GM21515 (cell line): ENCODE results near the gene KIF25.

Experiments
- ATAC-seq: cut with Tn5 transposase; IDR thresholded peaks from one replicate; pipeline ENCODE4 v1.9.1; 2021; ENCODE audit not compliant: unreplicated experiment

KIF25 gene

GRCh38 chr6:168035098-168035660 is 37.7 kb downstream of the KIF25 start:
- ATAC-seq = no peak

DNA sequence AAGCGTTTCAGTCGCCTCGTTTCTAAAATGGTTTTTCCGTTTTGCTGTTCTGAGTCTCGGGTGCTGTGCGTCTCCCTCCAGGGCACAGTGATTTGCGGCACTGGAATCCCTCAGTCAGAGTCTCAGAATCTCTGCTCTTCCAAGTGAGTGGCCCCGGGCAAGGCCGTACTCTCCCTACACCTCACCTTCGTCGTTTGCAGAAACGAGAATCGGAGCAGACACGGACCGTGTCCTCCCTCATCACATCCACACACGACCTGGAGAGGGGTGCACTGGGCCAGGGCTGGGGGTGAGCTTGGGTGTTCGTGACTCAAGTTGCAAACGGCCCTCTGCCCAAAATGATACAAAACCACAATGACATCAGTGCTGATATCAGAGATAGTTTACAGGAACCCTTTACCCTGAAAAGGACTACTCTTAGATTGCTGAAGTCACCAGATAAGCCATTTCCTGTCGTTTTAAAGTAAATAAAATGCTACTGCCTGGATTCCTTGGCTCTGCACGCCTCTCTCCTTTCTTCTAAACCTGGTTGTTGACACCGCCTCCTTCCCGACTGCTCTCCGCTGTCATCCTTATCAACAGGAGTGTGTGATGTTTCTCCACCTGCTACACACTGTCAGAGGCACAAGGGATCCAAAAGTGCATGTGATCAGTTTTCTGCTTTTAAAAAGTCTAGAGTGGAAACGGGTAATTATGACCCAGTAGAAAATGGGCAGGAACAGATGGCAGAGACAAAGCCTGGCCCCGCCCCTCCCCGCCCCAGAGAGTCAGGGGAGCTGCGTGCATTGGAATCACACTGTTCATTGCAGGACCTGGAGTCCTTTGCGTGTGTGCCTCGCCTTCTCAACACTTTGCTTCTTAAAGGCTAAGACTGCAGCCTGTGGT is 38.4 kb downstream of the KIF25 start:
- no peak for ATAC-seq

GRCh38 chr6:168037242-168037641 is 39.8 kb downstream of the KIF25 start:
- ATAC-seq = no peak

- ATAC-seq = no peak
Observed at GRCh38 chr6:168037856-168038255, 40.4 kb downstream of the KIF25 start.

- ATAC-seq = no peak
Observed at GRCh38 chr6:168038576-168039140, 41.2 kb downstream of the KIF25 start.

- ATAC-seq = no peak
Observed at GRCh38 chr6:168039301-168039700, 41.8 kb downstream of the KIF25 start.

GRCh38 chr6:168039849-168040248 is 42.4 kb downstream of the KIF25 start:
- ATAC-seq = no peak

DNA sequence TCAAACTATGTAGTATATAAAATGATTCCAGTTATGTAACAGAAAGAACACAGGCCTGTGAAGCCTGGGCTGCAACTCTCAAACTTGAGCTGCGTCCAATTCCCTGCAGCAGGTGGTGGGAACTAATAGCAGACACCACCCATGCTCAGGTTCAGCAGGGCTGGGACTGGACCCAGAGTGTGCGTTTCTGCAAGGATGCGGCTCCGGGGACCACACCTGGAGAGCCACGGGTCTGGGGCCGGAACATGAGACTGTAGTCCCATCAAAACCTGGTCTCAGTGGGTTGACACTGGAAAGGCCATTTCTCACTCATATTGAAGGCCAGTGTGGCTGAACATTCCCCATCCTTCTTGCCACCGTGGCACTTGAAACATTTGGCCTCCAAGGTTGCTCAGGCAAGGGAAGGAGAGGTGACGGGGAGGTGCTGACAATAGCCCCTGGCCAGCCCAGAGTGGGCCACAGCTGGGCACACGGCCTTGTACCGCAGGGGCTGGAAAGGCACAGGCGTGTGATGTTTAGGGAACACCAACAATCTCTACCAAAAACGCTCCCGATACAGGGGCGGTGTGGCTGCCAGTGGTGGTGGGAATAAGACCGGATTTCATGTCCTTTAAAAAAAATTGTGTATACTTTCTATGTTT is 43.5 kb downstream of the KIF25 start:
- no peak for ATAC-seq

DNA sequence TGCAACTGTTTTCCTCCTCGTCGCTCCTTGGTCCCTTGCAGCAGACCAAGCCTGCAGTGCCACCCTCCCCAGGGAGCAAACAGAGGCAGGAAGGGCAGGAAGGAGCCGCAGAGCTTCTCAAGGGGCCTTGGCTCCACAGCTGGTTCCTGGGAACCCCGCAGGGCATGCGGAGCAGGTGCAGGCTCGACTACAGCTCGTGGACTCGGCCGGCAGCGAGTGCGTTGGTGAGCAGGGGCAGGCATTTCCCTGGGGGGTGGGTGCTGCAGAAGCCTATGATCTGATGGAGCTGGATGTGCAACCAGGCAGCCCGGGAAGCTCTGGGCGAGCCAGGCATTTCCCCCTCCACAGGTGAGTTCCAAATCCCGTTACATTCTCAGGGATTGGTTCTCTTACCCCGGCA is 44.5 kb downstream of the KIF25 start:
- ATAC-seq = no peak

DNA sequence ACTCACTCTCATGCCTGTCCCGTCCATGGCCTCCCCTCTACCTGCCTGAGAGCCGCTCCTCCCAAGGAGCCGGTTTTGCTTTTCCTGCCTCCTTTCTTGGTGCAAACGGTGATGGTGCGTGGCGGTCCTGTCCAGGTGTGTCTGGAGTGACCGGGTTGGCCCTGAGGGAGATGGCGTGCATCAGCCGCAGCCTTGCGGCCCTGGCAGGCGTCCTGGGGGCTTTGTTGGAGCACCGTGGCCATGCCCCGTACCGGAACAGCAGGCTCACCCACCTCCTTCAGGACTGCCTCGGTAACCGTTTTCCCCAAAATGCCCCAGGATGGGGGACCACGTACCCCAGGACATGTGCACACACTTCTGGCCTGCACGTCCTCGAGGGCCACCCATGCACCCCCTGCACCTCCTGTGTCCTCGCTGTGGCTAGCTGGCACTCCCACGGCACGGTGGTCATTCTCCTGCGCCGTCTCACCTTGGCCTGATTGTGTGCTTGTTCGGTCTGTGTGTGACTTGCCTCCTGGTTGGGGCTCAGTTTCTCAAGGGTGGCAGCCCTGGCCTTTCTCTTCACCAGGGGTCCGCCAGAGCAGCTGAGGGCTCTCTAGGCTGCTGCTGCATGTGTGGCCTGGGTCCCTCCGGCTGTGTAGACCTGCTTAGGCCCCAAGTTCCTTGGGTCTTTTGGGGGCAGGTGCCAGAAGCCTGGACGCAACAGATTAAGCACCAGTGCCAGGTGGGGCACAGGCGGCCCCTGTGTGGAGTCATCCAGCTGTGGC is 45.1 kb downstream of the KIF25 start:
- ATAC-seq = no peak

GRCh38 chr6:168043193-168043847 is 45.8 kb downstream of the KIF25 start:
- ATAC-seq = no peak

DNA sequence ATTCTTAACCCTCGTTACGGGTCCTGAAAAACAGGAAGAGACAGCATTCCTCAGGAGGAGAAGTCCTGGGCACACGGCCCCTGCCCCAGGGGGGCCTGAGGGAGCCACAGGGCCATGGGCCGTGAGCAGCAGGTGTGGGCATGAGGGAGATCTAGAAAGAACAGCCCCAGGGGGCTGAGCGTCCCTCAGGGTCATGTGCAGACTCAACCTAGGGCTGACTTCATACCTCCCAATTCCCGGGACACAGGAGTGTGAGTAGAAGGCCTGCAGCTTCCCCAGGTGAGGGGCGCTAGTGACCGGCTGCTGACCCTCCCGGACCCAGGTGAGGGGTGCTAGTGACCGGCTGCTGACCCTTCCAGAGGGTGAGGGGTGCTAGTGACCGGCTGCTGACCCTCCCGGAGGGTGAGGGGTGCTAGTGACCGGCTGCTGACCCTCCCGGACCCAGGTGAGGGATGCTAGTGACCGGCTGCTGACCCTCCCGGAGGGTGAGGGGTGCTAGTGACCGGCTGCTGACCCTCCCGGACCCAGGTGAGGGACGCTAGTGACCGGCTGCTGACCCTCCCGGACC is 46.5 kb downstream of the KIF25 start:
- no peak for ATAC-seq

- no peak for ATAC-seq
Observed at GRCh38 chr6:168044521-168045130, 47.2 kb downstream of the KIF25 start.

DNA sequence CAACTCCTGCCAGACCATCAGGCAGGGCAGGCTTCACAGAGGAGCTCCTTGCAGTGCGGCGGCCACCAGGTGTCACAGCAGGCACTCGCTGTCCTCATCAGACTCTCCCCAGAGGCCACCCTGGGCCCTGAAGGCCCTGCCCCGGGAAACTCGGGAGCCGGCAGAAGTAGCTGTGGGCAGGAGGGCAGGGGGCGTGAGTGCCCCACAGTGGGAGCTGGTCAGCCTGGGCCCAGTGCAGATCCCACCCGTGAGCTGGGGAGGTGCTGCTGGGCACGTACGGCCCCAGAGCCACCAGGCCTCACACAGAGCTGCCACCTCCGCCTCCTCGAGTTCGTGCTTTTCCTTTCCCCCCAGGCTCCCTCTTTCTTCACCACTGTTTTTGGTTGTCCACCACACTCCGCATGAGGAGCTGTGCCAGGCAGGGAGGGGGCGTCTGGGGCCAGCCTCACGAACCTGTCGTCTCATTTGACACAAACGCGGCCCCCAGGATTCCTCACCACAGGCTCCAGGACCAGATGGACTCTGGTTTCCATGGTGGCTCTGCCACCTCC is 47.7 kb downstream of the KIF25 start:
- ATAC-seq = no peak

DNA sequence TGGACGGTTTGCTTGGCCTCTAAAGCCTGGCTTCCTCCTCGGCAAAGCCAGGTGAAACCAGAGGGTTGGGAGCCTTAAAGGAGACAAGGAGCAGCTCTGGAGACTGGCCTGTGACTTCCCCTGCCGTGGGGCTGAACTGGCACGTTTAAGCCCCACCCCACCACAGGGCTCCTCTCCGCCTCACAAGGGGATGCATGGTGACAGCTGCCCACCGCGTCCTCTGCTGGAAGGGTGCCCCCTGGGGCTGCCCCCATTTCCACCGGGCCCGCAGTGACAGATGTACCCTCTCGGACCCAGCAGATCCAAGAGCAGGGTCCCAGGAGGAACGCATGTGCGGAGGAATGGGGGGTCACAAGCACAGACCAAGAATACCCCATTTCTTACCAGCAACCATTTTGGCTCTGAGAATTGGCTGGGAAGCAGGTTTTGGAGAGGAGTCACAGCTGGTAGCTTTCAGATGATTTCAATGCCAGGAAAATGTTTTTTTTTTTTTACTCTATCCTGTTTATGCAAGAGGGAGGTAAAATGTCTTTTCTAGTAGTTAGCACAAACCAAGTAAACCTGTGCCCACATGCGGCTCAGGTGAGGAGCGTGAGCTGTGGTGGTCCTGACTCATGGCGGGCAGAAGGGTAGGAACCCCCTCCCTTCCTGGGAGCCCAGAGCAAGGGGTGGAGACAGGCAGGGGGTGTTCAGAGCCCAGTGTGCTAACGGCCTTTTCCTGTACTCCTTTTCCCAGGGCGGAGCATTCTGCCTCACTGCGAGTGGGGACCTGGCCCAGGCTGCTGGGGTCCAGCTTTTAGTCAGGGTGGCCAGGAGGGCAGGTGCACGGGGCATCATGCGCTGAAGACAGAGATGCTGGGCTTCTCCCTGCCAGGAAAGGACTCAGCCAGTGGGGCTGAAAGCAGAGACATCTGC is 48.5 kb downstream of the KIF25 start:
- ATAC-seq = no peak

DNA sequence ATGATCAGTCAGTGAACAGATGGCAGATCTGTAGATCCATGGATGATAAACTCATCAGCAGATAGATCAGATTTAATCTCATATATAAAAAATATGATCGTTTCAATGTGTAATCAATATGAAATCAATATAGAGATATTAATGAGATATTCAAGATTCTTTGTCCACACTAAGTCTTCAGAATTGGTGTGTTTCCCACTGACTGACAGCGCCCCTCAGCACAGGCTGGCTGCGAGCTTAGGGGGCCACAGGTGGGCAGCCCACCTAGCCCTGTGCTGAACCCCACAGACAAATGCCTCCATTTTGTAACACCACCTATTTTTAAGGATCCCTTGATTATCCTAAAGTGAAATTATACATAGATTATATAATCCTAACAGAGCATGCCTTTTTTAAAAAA is 49.2 kb downstream of the KIF25 start:
- ATAC-seq = no peak

- no peak for ATAC-seq
Observed at GRCh38 chr6:168047841-168048723, 50.6 kb downstream of the KIF25 start.

- ATAC-seq = no peak
Observed at GRCh38 chr6:168048724-168049025, 51.2 kb downstream of the KIF25 start.
